HG03520 (cell line): ENCODE results near the gene KRTAP10-11.
"Not testable (repeated sequence)": the region's sequence is repeated elsewhere in the genome, so short reads cannot be mapped to it uniquely, and the experiment has no call there.

Source experiments
- ATAC-seq: cut with Tn5 transposase; IDR thresholded peaks from one replicate; pipeline ENCODE4 v1.9.1; 2021; ENCODE audit warnings: mild to moderate bottlenecking, moderate library complexity; ENCODE audit not compliant: unreplicated experiment

The KRTAP10-11 gene

GRCh38 chr21:44661567-44661966, 15.4 kb downstream of the KRTAP10-11 start:
- not testable (repeated sequence) for ATAC-seq

GRCh38 chr21:44664691-44665090, 18.5 kb downstream of the KRTAP10-11 start:
- no peak for ATAC-seq

GRCh38 chr21:44666401-44667320, 20.4 kb downstream of the KRTAP10-11 start, which contains the start of gene KRTAP12-2:
TSS of gene KRTAP12-2 (minus strand) at chr21:44666927. CDS start at chr21:44666886, 41 bp downstream.
- no peak for ATAC-seq

GRCh38 chr21:44667612-44668011, 21.4 kb downstream of the KRTAP10-11 start:
- ATAC-seq, result no peak

- no peak for ATAC-seq
Observed at GRCh38 chr21:44670642-44671432, 24.6 kb downstream of the KRTAP10-11 start.

GRCh38 chr21:44671911-44672310, 25.7 kb downstream of the KRTAP10-11 start:
- no peak for ATAC-seq

- ATAC-seq, result no peak
Observed at GRCh38 chr21:44677881-44678280, 31.7 kb downstream of the KRTAP10-11 start.

GRCh38 chr21:44681152-44681551, 34.9 kb downstream of the KRTAP10-11 start:
- ATAC-seq, result no peak

GRCh38 chr21:44681861-44682579, 35.8 kb downstream of the KRTAP10-11 start, which contains the start of gene KRTAP12-1:
TSS of gene KRTAP12-1 (minus strand) at chr21:44682163. CDS start at chr21:44682123, 40 bp downstream.
- no peak for ATAC-seq

- no peak for ATAC-seq
Observed at GRCh38 chr21:44682580-44683151, 36.5 kb downstream of the KRTAP10-11 start.

GRCh38 chr21:44684077-44684476, 37.9 kb downstream of the KRTAP10-11 start:
- ATAC-seq, result no peak

GRCh38 chr21:44684483-44684882, 38.3 kb downstream of the KRTAP10-11 start:
- ATAC-seq, result no peak

- not testable (repeated sequence) for ATAC-seq
Observed at GRCh38 chr21:44685050-44685449, 38.8 kb downstream of the KRTAP10-11 start.

GRCh38 chr21:44686000-44686781, 40.0 kb downstream of the KRTAP10-11 start:
- ATAC-seq, result no peak

GRCh38 chr21:44686843-44687561, 40.8 kb downstream of the KRTAP10-11 start:
- no peak for ATAC-seq

- ATAC-seq, result no peak
Observed at GRCh38 chr21:44687671-44688070, 41.5 kb downstream of the KRTAP10-11 start.

GRCh38 chr21:44689740-44690139, 43.5 kb downstream of the KRTAP10-11 start:
- not testable (repeated sequence) for ATAC-seq

- no peak for ATAC-seq
Observed at GRCh38 chr21:44691686-44692085, 45.5 kb downstream of the KRTAP10-11 start.
